NB4 (cell line): ENCODE measurements around the gene TLCD3A.

Experiments
- DNase-seq: peaks from one replicate; pipeline ENCODE4 v3.0.0; 2010; ENCODE audit warnings: low read depth
- H3K4me3 ChIP-seq: one replicate; pipeline ENCODE4 v1.5.1; 2011; ENCODE audit warnings: mild to moderate bottlenecking, low read depth, low read length, moderate library complexity
- CTCF ChIP-seq: IDR thresholded peaks from one replicate; pipeline ENCODE4 v1.5.1; 2012; ENCODE audit warnings: low read depth, low read length
- MAX ChIP-seq: IDR thresholded peaks from 2 replicates; pipeline ENCODE4 v1.6.1; 2011; ENCODE audit warnings: low read depth, low read length
- MYC ChIP-seq: IDR thresholded peaks from 2 replicates; pipeline ENCODE4 v1.6.1; 2011; ENCODE audit warnings: low read depth, low read length
- POLR2A ChIP-seq: IDR thresholded peaks from 2 replicates; pipeline ENCODE4 v1.6.1; 2011; ENCODE audit warnings: mild to moderate bottlenecking; ENCODE audit not compliant: insufficient read length; ENCODE audit errors: extremely low read depth

TLCD3A gene

GRCh38 chr17:725084-725483, 7.3 kb upstream of the TLCD3A start:
- no peak for DNase-seq
- no peak overlapping the region for H3K4me3 ChIP-seq
- TF ChIP-seq MAX (no peak), MYC (no peak), POLR2A (no peak), CTCF (no peak)

GRCh38 chr17:725746-726145, 6.7 kb upstream of the TLCD3A start:
- H3K4me3 ChIP-seq, result no peak overlapping the region

GRCh38 chr17:726271-726919, 6.0 kb upstream of the TLCD3A start:
- no peak overlapping the region for H3K4me3 ChIP-seq
- no peak for DNase-seq
- TF ChIP-seq POLR2A (no peak), MAX (no peak), MYC (no peak), CTCF (no peak)

More at GRCh38 chr17:725746-726145, 6.7 kb upstream of the TLCD3A start:
- TF ChIP-seq CTCF (no peak), POLR2A (no peak), MYC (no peak), MAX (no peak)
- no peak for DNase-seq

GRCh38 chr17:728911-729310, 3.5 kb upstream of the TLCD3A start:
- DNase-seq, result no peak
- TF ChIP-seq CTCF (no peak), MAX (no peak), MYC (no peak), POLR2A (no peak)

GRCh38 chr17:731644-732066, 741 bp upstream of the TLCD3A start:
- no peak for TF ChIP-seq MAX
- no peak for TF ChIP-seq CTCF
- no peak for TF ChIP-seq MYC
- no peak for TF ChIP-seq POLR2A
- DNase-seq, result no peak
- H3K4me3 ChIP-seq, result no peak overlapping the region

More at GRCh38 chr17:728911-729310, 3.5 kb upstream of the TLCD3A start:
- no peak overlapping the region for H3K4me3 ChIP-seq
